GM12874 (cell line): ENCODE results near the gene FCF1.

ENCODE experiments used
- CTCF ChIP-seq: IDR thresholded peaks from 2 replicates; pipeline ENCODE4 v1.5.1; 2011; ENCODE audit warnings: low read depth, mild to moderate bottlenecking, control low read depth, low read length, moderate library complexity; ENCODE audit not compliant: insufficient read depth

The FCF1 gene

GRCh38 chr14:74671789-74672188 lies 41.2 kb upstream of the FCF1 start:
- TF ChIP-seq CTCF = no peak

- no peak for TF ChIP-seq CTCF
Observed at GRCh38 chr14:74673768-74674167, 39.2 kb upstream of the FCF1 start.

- TF ChIP-seq CTCF = no peak
Observed at GRCh38 chr14:74675219-74675618, 37.7 kb upstream of the FCF1 start.

- no peak for TF ChIP-seq CTCF
Observed at GRCh38 chr14:74682169-74682952, 30.6 kb upstream of the FCF1 start.

- no peak for TF ChIP-seq CTCF
Observed at GRCh38 chr14:74683406-74683805, 29.5 kb upstream of the FCF1 start.

- no peak for TF ChIP-seq CTCF
Observed at GRCh38 chr14:74684434-74684833, 28.5 kb upstream of the FCF1 start.

- TF ChIP-seq CTCF = no peak
Observed at GRCh38 chr14:74685056-74685455, 27.9 kb upstream of the FCF1 start.
